Fibroblast of skin of scalp (primary cell): Measurements from ENCODE around the gene IL17RB.

ENCODE experiments used
- DNase-seq: peaks from one replicate; pipeline ENCODE4 v3.0.0-alpha.2; 2013

Gene IL17RB

GRCh38 chr3:53829605-53830004 lies 16.8 kb upstream of the IL17RB start:
- DNase-seq = no peak

- DNase-seq = no peak
These were observed 15.4 kb upstream of the IL17RB start for GRCh38 chr3:53830944-53831343.

- DNase-seq = no peak
These were observed 13.2 kb upstream of the IL17RB start for GRCh38 chr3:53833053-53833645.

- DNase-seq = no peak
These were observed 12.7 kb upstream of the IL17RB start for GRCh38 chr3:53833700-53834099.

GRCh38 chr3:53834429-53835095 lies 11.8 kb upstream of the IL17RB start:
- no peak for DNase-seq

GRCh38 chr3:53835257-53835656 lies 11.1 kb upstream of the IL17RB start:
- no peak for DNase-seq

- DNase-seq = no peak
These were observed 10.1 kb upstream of the IL17RB start for GRCh38 chr3:53836084-53836872.

GRCh38 chr3:53837331-53837730 lies 9.0 kb upstream of the IL17RB start:
- no peak for DNase-seq

GRCh38 chr3:53841296-53841695 lies 5.1 kb upstream of the IL17RB start:
- no peak for DNase-seq

GRCh38 chr3:53842436-53843194 lies 3.8 kb upstream of the IL17RB start:
- no peak for DNase-seq

GRCh38 chr3:53843195-53844177 lies 2.9 kb upstream of the IL17RB start:
- DNase-seq = no peak

- DNase-seq = no peak
These were observed 1.9 kb upstream of the IL17RB start for GRCh38 chr3:53844262-53845102.

GRCh38 chr3:53845103-53845880 lies 1.1 kb upstream of the IL17RB start:
- DNase-seq = peak; percentile 24

GRCh38 chr3:53845881-53846133 lies 561 bp upstream of the IL17RB start:
- DNase-seq = no peak

GRCh38 chr3:53846851-53847155 lies 435 bp downstream of the IL17RB start:
- DNase-seq = no peak

GRCh38 chr3:53849916-53850315 lies 3.5 kb downstream of the IL17RB start:
- DNase-seq = no peak

- peak; percentile 31 for DNase-seq
These were observed 4.5 kb downstream of the IL17RB start for GRCh38 chr3:53850895-53851294.

GRCh38 chr3:53856964-53857363 lies 10.6 kb downstream of the IL17RB start:
- no peak for DNase-seq

- DNase-seq = no peak
These were observed 11.9 kb downstream of the IL17RB start for GRCh38 chr3:53858096-53858741.

GRCh38 chr3:53859178-53859577 lies 12.8 kb downstream of the IL17RB start:
- DNase-seq = no peak
